HG03064 (cell line): Measurements from ENCODE around the gene TENT5A.
A peak's percentile ranks its signal among the peaks of the same experiment; 100 is the strongest.

Source experiments
- ATAC-seq: cut with Tn5 transposase; IDR thresholded peaks from one replicate; pipeline ENCODE4 v1.9.1; 2021; ENCODE audit warnings: low read depth; ENCODE audit not compliant: unreplicated experiment

The TENT5A gene

DNA sequence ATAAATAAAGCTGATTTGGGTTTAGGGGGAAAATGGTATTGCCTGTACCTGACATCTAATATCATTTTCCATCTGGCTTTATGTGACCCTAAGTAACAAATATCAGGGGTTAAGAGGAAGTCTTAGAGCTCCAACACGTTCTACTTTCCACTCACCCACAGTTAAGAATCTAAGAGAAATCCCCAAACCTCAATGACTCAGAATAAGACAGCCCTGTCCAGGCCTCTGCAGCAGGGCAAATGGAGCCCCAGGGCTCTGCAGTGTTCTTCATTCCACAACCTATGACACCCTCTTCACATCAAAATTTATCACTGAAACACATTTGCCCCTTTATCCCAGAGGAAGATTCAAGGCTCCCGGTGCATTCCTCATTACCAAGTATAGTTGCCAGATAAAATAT is 20.3 kb upstream of the TENT5A start:
- peak; percentile 98 for ATAC-seq

- ATAC-seq = no peak
Observed at GRCh38 chr6:81771097-81771496, 18.6 kb upstream of the TENT5A start.

GRCh38 chr6:81770381-81770780 is 17.9 kb upstream of the TENT5A start:
- no peak for ATAC-seq

- ATAC-seq = no peak
Observed at GRCh38 chr6:81769824-81770223, 17.3 kb upstream of the TENT5A start.

DNA sequence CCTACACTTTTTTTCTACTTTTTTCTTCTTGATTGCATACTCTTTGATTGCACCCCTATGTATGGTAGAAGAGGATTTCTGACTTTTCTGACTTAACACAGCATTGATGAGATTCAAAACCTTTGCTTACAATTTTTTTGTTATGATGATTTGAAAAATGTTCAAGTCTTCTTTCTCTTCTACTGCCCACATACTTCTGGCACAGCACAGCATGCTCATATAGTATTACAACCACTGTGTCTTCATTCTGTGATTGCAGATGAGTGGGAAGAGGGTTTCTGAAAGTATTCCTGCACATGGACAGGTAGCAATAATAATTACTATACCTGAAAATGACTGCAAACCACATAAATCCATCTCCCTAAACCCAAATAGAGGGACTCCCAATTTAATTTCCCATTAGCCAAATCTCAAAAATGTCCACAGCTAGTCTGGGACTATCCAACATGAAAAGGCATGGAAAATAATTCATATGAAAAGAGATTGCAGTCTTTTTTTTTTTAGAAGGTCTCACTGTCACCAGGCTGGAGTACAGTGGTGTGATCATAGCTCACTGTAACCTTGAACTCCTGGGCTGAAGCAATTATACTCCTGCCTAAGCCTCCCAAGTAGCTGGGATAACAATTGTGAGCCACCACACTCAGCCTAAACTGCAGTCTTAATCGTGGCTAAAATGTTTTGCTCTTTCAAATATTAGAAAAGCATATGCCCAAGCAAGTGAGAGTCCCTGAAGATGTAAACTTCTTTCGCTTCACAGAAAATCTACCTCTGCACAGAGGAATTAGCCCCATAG is 15.9 kb upstream of the TENT5A start:
- ATAC-seq = no peak

DNA sequence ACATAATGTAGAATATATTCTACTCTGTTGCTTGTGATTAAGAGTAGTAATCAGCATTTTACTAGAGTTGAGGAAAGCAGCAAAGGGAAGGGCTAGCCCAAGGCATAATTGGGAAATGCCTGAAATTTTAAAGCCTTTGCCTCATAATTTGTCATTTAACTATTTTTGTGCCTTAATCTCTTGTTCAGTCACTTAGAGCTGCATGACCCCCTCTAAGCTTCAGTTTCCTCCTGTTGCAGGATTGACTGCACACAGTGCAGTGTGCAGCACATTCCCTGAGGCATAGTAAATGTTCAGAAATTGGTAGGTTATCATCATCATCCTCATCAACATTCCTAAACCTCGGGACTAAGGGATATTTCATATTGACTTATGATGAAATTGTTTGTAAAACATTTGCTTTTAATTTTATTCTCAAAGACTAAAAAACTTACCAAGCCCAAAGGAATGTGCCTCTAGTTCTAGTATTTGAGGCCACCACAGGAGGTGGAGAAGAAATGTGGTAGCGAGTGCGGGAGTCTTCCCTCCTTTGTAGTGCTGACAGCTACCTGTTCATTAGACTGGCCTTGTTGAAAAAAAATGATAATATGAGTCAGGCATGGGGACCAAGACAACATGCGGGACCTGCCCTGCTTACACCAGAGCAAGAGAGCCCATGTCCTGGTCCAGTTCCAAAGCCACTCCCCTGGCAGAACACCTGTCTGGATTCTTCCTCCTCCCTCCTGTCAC is 14.8 kb upstream of the TENT5A start:
- no peak for ATAC-seq

- ATAC-seq = peak; percentile 61
Observed at GRCh38 chr6:81766482-81767069, 14.1 kb upstream of the TENT5A start.

DNA sequence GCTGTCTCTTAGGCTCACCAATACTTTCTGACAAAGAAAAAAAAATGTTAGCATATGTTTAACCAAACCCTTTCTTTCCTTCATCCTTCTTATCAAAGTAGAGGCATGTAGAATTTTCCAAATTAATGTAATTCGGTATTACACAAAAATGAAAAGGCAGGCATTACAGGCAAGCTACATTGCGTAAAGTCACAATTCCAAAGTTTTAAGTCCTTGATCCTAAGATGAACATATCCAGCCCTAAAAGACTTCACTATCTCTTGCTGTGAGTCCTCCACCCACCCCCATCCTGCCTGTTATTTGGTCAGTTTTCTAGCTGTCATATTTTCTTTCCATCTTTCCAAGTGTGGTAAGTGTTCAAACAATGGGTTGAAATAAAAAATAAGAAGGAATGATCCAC is 12.1 kb upstream of the TENT5A start:
- ATAC-seq = no peak

GRCh38 chr6:81763968-81764367 is 11.5 kb upstream of the TENT5A start:
- ATAC-seq = no peak

GRCh38 chr6:81763051-81763450 is 10.6 kb upstream of the TENT5A start:
- ATAC-seq = no peak

DNA sequence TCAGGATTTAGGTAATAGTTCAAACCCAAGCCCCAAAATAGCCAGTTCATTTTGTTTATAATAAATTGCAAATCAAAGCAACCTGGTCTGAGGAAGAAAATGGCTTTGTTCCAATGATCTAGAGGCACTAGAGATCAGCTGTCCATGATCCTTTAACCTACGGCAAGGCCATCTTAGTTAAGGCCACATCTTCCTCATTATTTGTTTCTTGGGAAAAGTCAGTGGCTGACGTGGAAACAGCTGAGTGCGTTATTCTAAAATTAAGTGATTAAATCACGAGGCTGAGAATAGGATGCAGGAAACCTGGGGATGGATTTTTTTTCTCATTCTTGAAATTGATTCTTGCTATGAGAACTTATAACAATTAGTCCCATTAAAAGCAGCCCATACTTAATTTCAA is 10.1 kb upstream of the TENT5A start:
- no peak for ATAC-seq

DNA sequence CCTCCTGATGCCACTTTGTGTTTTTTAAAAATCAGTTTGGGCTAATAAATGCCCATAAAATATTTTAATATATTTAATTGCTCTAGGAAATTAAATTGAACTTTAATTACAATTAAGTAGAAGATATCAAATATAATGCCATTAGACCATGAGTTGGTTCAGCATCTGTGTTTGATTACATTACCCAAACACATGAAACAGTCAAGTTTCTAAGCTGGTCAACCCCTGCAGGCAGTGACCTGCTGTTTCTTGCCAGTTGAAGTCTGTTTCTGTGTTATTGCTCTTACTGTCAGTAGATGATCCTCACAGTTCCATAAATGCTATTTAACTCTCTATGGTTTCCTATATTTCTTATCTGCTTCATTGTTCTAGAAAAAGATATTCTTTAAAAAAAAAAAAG is 9.7 kb upstream of the TENT5A start:
- no peak for ATAC-seq

DNA sequence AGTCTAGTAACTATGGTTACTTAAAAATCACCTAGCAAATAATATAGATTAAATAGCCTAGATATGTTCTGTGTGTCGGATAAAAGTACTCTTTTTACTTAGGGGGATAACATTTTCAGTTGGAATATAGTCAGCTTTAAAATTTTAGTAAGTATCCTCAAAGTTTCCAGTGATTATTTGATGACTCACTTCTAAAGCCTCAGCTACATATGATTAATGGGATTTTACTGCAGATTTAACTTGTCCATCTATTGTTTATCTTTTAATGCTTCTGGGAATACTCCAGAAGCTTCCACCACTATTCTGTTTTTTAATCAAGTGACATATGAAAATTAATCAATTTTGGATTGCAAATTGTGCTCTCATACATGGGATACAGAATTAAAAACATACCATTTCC is 8.7 kb upstream of the TENT5A start:
- ATAC-seq = no peak

DNA sequence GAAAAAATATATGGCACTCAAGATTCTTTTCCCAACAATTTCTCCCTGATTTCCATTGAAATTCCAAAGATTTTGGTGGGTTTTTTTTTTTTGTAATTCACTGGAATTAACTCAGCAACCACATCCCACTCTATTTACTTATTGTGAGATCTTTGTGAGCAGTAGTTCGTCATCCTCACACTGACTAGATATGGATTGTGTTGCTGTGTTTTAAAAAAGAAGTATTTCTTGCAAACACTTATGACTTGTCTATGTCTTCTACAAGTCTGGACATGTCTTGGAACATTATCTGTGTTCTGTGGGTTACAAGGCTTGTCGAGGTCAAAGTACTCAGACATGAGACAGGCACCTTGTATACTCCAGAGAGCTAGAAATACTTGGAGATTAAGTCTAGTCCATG is 7.3 kb upstream of the TENT5A start:
- ATAC-seq = no peak

DNA sequence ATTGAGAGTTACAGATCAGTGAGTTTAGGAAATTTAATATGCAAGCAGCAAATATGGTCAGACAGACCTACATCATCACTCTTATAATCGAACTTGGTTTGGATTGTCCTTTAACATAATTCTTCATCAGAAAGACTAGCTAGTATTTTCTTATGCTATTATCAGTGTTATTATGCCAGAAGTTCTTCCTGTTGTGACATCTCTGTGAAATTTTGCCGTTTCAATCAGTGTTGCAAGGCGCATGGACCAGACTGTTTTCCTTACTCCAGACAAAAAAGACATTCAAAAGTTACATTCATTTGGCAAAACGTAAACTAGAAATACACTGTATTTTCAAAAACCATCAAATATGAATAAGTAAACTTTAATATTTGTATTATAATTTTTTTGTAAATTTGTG is 5.7 kb upstream of the TENT5A start:
- ATAC-seq = no peak

GRCh38 chr6:81756690-81757089 is 4.2 kb upstream of the TENT5A start:
- no peak for ATAC-seq

DNA sequence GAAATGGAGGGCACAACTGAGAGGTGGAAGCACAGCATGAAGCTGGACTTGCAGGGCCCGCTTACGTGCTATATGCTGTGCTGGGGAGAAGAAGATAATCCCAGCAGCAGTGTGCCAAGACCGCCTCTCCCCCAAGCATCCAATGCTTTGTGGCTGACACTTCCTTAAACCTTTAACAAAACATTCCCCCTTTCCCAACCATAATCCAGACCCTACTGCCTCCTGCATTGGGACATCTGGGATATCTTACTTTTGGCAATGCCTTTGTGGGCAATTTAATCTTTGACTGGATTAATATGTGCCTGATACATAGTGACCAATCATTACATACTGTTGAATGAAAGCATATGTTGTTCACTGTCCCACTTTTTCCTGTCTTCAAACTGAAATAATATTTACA is 3.1 kb upstream of the TENT5A start:
- ATAC-seq = no peak

DNA sequence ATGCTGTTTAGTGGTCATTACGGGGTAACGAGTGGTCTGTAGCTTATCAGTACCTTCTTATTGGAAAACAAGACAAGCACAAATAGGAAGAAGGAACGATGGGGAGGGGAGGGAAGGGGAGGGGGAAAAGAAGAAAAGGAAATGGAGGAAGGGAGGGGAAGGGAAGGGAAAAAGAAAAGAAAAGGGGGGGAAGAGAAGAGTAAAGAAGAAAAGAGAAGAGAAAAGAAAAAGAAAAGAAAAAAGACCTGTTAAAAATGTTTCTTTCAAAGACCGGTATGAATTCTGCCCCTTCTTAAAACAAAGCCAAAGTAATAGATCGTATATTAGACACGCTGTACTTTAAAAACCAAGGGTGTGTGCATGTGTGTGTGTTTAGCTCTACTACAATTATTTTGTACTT is 2.4 kb upstream of the TENT5A start:
- no peak for ATAC-seq

DNA sequence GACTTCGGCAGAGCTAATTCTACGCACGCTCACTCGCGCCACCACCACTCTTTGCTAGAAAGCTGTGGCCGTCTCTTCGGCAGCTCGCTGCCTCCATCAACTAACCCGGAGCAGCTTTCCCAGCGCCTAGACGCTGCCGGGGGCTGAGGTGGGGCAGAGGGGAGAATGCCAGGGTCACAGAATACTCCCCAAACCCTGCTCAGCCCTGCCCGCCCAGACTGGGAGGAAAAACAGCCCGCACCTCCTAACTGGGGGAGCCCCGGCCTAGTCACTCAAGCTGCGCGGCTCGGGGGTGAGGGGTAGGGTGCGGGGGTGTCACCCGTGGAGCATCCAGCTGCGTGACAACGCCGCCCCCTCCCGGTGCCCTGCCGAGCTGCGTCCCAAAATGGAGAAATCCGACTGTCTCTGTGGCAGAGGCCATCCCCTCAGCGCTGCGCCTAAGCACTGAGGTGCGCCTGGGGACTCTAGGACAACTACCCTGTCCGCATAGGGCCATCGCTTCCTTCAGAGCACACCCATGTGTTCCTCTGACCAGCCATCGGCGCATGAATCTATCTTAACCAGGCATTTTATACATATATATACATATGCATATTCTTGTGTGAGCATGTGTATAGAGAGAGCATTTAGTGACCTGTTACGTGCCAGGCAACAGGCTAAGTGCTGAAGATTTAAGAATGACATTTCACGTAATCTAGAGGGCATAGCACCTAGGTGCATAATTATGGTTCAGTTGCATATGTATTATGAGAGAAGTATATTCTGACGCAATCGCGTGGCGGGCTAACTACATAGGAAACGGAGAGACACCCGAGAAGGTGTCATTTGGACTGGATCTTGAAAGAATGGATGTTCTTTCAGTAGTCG is 1.5 kb upstream of the TENT5A start:
- peak; percentile 37 for ATAC-seq

DNA sequence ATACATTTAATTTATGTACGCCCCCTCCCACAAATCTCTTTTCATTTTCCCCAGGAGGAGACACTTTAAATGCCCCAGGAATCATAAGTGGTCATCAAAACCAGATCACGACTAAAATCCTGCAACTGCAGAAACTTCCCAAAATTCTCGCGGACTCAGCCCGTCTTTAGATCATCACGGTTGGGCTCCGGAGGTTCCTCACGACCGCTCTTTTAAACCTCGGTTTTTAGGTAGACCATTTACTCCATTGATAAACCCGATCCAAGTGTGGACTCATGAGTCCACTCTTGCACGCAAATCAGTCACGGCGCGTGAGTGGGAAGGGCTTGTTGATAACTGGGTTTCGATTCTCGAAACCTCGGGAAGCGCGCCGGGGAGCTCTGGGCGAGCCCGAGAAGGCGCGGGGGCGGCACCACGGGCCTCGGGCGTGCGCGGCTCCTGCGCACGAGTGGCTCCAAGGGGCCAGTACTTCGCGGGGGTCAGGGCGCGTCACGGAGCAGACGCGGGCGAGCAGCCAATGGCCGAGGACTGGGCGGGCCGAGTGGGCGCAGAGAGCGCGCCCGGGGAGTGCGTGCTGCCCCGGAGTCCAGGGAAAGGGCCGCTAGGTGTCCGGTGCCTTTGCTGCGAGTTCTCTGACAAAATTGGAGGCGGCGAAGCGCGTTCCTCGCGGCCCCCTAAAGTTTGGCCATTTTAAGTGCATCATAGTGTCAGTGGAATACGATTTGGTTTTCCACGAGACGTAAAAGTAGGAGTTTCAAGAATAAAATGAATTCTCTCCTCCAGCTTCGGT is 635 bp upstream of the TENT5A start:
- ATAC-seq = peak; percentile 31
